Measurements from ENCODE around the gene HNF4A. TPM values are rescaled to one million over a fixed set of nuclear protein-coding genes. Genes with fewer than 3 reads are reported as not detected.
A peak's percentile ranks its signal among the peaks of the same experiment; 100 is the strongest.

HNF4A gene
- total and polyA plus RNA-seq, 2 of the 13 experiments (the other 11 are each of a cell fraction or from before 2014, with no cell fraction given) = 80.9 to 169 TPM

GRCh38 chr20:44393608-44394451, 38.3 kb downstream of the HNF4A start (continued):
- 0 out of 2 replicates have a peak, but pooled peaks have one; percentile 23 for TF ChIP-seq SNAPC4 (CRISPR knock-in tag; IDR thresholded peaks at IDR 0.05)
- 0 out of 2 replicates have a peak, but pooled peaks have one; percentile 27 for TF ChIP-seq ZNF790 (CRISPR knock-in tag; IDR thresholded peaks at IDR 0.05; ENCODE audit: borderline replicate concordance)
- no peak for TF ChIP-seq PHF8 (CRISPR knock-in tag; IDR thresholded peaks at IDR 0.05)
- no peak for TF ChIP-seq TRIM24 (CRISPR knock-in tag; IDR thresholded peaks at IDR 0.05)
- TF ChIP-seq ZNF607 (CRISPR knock-in tag; IDR thresholded peaks at IDR 0.05; ENCODE audit: borderline replicate concordance) = no peak
- TF ChIP-seq ZBTB7B (CRISPR knock-in tag; IDR thresholded peaks at IDR 0.05) = no peak
- TF ChIP-seq ZBTB38 (CRISPR knock-in tag; IDR thresholded peaks at IDR 0.05) = no peak
- TF ChIP-seq ZNF770 (CRISPR knock-in tag; IDR thresholded peaks at IDR 0.05) = peak; percentile 92
- no peak for TF ChIP-seq ZNF282 (IDR thresholded peaks at IDR 0.05; ENCODE audit: partially characterized antibody)
- TF ChIP-seq HOXA5 (CRISPR knock-in tag; IDR thresholded peaks at IDR 0.05) = 0 out of 2 replicates have a peak, but pooled peaks have one; percentile 19
- TF ChIP-seq ZBTB14 (CRISPR knock-in tag; IDR thresholded peaks at IDR 0.05) = no peak
- TF ChIP-seq RFXAP (CRISPR knock-in tag; IDR thresholded peaks at IDR 0.05; ENCODE audit: borderline replicate concordance) = no peak
- TF ChIP-seq NFKBIZ (CRISPR knock-in tag; IDR thresholded peaks at IDR 0.05) = no peak; the same call in 1 of the 2 replicates
- TF ChIP-seq EHMT2 (IDR thresholded peaks at IDR 0.05; ENCODE audit: borderline replicate concordance, low read depth, low read length) = no peak
- TF ChIP-seq STAT6 (CRISPR knock-in tag; IDR thresholded peaks at IDR 0.05; ENCODE audit: borderline replicate concordance) = 0 out of 2 replicates have a peak, but pooled peaks have one; percentile 5
- TF ChIP-seq FIP1L1 (IDR thresholded peaks at IDR 0.05; ENCODE audit: borderline replicate concordance, insufficient read depth, low read depth, low read length) = no peak
- TF ChIP-seq BRD4 (CRISPR knock-in tag; IDR thresholded peaks at IDR 0.05) = peak; percentile 39; the same call in 1 of the 2 replicates
